Astrocyte of the cerebellum (primary cell): Measurements from ENCODE around the gene ZGPAT.
A peak's percentile ranks its signal among the peaks of the same experiment; 100 is the strongest.

Experiments
- DNase-seq: peaks from one replicate; pipeline ENCODE4 v3.0.0-alpha.2; 2011; ENCODE audit warnings: low read depth
- H3K4me3 ChIP-seq: 2 replicates; pipeline ENCODE4 v1.5.1; 2011; ENCODE audit warnings: mild to moderate bottlenecking, low read depth, low read length, moderate library complexity
- in situ Hi-C: cut with HindIII; loops from 2 replicates; pipeline ENCODE4 v1.10.0; 2017; ENCODE audit warnings: low sequenced_read_pairs
- TF ChIP-seq, protein P1 (sequence below): IDR thresholded peaks from 2 replicates; pipeline ENCODE4 v1.5.1; 2012; ENCODE audit warnings: low read length, low read depth, moderate library complexity, mild to moderate bottlenecking; ENCODE audit errors: missing control alignments

ZGPAT gene

DNA sequence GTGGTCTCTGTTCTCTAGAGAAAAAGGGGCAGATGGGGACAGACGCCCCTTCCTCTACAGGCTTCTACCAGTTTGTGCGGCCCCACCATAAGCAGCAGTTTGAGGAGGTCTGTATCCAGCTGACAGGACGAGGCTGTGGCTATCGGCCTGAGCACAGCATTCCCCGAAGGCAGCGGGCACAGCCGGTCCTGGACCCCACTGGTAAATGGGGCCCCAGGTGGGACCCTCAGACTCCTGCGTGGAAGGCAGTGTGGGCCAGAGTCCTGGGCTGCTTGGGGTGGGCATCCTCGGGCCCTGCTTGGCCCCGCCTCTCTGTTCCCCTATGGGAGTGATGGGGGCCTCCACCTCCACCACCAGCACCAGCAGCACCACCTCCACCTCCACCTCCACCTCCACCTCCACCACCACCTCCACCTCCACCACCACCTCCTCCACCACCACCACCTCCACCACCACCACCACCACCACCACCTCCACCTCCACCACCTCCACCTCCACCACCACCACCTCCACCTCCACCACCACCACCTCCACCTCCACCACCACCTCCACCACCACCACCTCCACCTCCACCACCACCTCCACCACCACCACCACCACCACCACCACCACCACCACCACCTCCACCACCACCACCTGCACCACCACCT lies 14.6 kb upstream of the ZGPAT start:
- TF ChIP-seq, protein P1, sequence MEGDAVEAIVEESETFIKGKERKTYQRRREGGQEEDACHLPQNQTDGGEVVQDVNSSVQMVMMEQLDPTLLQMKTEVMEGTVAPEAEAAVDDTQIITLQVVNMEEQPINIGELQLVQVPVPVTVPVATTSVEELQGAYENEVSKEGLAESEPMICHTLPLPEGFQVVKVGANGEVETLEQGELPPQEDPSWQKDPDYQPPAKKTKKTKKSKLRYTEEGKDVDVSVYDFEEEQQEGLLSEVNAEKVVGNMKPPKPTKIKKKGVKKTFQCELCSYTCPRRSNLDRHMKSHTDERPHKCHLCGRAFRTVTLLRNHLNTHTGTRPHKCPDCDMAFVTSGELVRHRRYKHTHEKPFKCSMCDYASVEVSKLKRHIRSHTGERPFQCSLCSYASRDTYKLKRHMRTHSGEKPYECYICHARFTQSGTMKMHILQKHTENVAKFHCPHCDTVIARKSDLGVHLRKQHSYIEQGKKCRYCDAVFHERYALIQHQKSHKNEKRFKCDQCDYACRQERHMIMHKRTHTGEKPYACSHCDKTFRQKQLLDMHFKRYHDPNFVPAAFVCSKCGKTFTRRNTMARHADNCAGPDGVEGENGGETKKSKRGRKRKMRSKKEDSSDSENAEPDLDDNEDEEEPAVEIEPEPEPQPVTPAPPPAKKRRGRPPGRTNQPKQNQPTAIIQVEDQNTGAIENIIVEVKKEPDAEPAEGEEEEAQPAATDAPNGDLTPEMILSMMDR: no peak
- H3K4me3 ChIP-seq: no peak overlapping the region
- in situ Hi-C loops: no loop called here
- no peak for DNase-seq

DNA sequence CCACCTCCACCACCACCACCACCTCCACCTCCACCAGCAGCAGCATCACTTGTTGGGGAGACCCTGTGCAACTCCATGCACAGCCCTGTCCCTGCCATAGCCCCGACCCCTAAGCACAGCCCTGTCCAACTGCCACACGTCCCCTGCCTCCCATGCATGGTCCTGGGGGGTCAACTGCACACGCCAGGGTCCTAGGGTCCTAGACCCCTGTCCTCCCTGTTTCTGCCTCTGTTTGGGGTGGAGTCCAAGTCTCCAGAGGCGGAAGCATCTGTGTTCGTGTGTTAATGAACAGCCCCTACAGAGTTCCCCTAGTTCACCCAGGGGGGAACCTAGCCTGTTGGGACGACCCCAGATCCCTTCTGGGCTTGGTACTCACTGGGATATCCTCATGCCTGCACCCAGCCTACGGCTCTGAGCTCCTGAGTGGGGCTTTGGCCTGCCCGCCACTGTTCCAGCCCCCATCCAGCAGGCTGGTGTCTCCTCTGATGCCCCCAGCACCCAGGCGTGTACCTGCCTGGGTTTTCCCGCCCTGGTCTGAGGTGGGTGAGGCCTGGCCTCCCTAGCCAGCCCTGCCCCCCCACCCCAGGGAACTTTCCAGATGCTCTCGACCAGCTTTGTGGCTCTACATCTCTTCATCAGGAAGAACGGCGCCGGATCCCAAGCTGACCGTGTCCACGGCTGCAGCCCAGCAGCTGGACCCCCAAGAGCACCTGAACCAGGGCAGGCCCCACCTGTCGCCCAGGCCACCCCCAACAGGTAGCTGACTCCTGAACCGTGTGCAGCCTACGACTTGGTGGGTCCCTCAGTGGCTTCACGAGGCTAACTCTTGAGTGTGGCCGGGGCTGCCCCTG lies 13.9 kb upstream of the ZGPAT start:
- H3K4me3 ChIP-seq: no peak overlapping the region
- in situ Hi-C loops: no loop called here
- TF ChIP-seq, protein P1: no peak
- no peak for DNase-seq

DNA sequence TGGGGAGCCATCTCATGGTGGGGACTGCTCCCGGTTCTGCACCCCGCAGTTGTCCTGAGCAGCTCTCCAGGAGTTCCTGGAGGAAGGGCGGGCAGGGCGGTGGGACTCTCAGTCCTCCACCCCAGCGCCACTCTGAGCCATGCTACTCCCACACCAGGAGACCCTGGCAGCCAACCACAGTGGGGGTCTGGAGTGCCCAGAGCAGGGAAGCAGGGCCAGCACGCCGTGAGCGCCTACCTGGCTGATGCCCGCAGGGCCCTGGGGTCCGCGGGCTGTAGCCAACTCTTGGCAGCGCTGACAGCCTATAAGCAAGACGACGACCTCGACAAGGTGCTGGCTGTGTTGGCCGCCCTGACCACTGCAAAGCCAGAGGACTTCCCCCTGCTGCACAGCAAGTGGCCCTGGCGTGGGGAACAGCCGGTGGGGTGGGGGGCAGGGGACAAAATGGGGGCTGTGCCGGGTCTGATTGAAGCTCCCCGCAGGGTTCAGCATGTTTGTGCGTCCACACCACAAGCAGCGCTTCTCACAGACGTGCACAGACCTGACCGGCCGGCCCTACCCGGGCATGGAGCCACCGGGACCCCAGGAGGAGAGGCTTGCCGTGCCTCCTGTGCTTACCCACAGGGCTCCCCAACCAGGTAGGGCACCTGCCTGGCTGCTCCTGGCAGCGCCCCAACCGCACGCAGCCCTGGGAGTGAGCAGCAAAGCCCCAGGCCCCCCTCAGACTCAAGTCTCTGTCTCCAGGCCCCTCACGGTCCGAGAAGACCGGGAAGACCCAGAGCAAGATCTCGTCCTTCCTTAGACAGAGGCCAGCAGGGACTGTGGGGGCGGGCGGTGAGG lies 13.0 kb upstream of the ZGPAT start:
- H3K4me3 ChIP-seq: no peak overlapping the region
- in situ Hi-C loops: loop anchor here (5.0 kb wide), 1 partner anchor 33 kb away; no protein-coding TSS in a partner anchor
- no peak for DNase-seq
- TF ChIP-seq, protein P1: no peak

DNA sequence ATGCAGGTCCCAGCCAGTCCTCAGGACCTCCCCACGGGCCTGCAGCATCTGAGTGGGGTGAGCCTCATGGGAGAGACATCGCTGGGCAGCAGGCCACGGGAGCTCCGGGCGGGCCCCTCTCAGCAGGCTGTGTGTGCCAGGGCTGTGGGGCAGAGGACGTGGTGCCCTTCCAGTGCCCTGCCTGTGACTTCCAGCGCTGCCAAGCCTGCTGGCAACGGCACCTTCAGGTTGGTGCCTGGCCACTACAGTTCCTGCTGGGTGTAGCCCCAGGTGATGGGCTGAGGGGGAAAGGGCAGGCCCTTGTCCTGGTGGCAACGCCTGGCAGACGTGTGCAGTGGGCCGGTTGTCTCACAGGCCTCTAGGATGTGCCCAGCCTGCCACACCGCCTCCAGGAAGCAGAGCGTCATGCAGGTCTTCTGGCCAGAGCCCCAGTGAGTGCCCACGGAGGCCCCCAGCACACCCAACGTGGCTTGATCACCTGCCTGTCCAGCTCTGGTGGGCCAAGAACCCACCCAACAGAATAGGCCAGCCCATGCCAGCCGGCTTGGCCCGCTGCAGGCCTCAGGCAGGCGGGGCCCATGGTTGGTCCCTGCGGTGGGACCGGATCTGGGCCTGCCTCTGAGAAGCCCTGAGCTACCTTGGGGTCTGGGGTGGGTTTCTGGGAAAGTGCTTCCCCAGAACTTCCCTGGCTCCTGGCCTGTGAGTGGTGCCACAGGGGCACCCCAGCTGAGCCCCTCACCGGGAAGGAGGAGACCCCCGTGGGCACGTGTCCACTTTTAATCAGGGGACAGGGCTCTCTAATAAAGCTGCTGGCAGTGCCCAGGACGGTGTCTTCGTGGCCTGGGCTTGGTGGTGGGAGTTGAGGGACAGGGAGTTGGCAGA lies 12.2 kb upstream of the ZGPAT start:
- TF ChIP-seq, protein P1: no peak
- DNase-seq: no peak
- no peak overlapping the region for H3K4me3 ChIP-seq
- in situ Hi-C loops: loop anchor here (5.0 kb wide), 1 partner anchor 33 kb away; no protein-coding TSS in a partner anchor

DNA sequence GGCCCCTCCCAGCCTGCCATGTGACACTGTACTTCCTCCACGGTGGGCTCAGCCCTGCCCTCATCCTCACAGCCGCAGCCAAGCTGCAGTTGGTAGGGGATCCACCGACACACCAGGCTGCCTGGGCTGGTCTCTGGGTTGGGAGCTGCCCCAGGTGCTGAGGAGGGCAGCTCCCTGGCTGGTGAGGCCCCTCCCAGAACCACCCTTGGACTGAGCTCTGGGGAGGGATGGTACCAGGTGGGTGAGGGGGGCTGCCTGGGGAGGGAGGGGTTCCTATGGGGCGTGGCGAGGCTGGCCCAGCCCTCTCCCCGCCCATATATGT lies 11.6 kb upstream of the ZGPAT start:
- no peak for DNase-seq
- peak overlapping the region; percentile 45 for H3K4me3 ChIP-seq
- in situ Hi-C loops: loop anchor here (5.0 kb wide), 1 partner anchor 34 kb away; no protein-coding TSS in a partner anchor
- TF ChIP-seq, protein P1: no peak
